Calu3 (cell line): Measurements from ENCODE around the gene LARGE1. TPM values are rescaled to one million over a fixed set of nuclear protein-coding genes. Genes with fewer than 3 reads are reported as not detected.

Experiments
- BruUV-seq: library from RNA; stranded (reverse); fragments of 400-500 nt; replicated peaks from 2 replicates; lab custom pipeline; 2021; lab: Mats Ljungman, UMichigan
- CTCF ChIA-PET: fragments of 300-600 bp; sonication (Branson Sonifier 250); formaldehyde crosslinking; loops from one replicate; lab custom pipeline; 2022; ENCODE audit warnings: antibody characterized with exemption; lab: Charles Lee
- DNase-seq: peaks from one replicate; pipeline ENCODE4 v3.0.0; 2022
- H3K27ac Mint-ChIP-seq: one replicate; pipeline ENCODE4 v1.8.0; 2022; ENCODE audit warnings: mixed read lengths; ENCODE audit not compliant: unreplicated experiment
- H3K27me3 Mint-ChIP-seq: one replicate; pipeline ENCODE4 v1.8.0; 2022; ENCODE audit warnings: mixed read lengths; ENCODE audit not compliant: unreplicated experiment
- H3K36me3 Mint-ChIP-seq: one replicate; pipeline ENCODE4 v1.8.0; 2022; ENCODE audit warnings: mild to moderate bottlenecking, moderate library complexity, mixed read lengths; ENCODE audit not compliant: insufficient read depth, unreplicated experiment
- H3K4me1 Mint-ChIP-seq: one replicate; pipeline ENCODE4 v1.8.0; 2022; ENCODE audit warnings: mild to moderate bottlenecking, low read depth, mixed read lengths; ENCODE audit not compliant: unreplicated experiment
- H3K4me3 Mint-ChIP-seq: one replicate; pipeline ENCODE4 v1.8.0; 2022; ENCODE audit warnings: mild to moderate bottlenecking, low read depth, moderate library complexity, mixed read lengths; ENCODE audit not compliant: unreplicated experiment
- H3K9me3 Mint-ChIP-seq: one replicate; pipeline ENCODE4 v1.8.0; 2022; ENCODE audit warnings: low read depth, mixed read lengths; ENCODE audit not compliant: unreplicated experiment
- intact Hi-C: fragments of 100-400 bp; cut with micrococcal nuclease; formaldehyde crosslinking; loops from one replicate; pipeline ENCODE4 v1.10.0; 2022; ENCODE audit not compliant: unreplicated experiment
- total RNA-seq: library from RNA; stranded (reverse); gene quantifications from 2 replicates; pipeline ENCODE4 v1.2.3, GENCODE V29; 2022
- TF ChIP-seq, protein P1 (sequence below): fragments of 200-600 bp; IDR thresholded peaks from one replicate; pipeline ENCODE4 v1.8.0; 2022; ENCODE audit warnings: antibody characterized with exemption; ENCODE audit not compliant: unreplicated experiment

LARGE1 gene
- total RNA-seq, 1 experiment from 2014 or later: 11.6 TPM

GRCh38 chr22:33867118-33867866, 53.0 kb downstream of the LARGE1 start:
- TF ChIP-seq, protein P1, sequence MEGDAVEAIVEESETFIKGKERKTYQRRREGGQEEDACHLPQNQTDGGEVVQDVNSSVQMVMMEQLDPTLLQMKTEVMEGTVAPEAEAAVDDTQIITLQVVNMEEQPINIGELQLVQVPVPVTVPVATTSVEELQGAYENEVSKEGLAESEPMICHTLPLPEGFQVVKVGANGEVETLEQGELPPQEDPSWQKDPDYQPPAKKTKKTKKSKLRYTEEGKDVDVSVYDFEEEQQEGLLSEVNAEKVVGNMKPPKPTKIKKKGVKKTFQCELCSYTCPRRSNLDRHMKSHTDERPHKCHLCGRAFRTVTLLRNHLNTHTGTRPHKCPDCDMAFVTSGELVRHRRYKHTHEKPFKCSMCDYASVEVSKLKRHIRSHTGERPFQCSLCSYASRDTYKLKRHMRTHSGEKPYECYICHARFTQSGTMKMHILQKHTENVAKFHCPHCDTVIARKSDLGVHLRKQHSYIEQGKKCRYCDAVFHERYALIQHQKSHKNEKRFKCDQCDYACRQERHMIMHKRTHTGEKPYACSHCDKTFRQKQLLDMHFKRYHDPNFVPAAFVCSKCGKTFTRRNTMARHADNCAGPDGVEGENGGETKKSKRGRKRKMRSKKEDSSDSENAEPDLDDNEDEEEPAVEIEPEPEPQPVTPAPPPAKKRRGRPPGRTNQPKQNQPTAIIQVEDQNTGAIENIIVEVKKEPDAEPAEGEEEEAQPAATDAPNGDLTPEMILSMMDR: no peak
- H3K4me1 Mint-ChIP-seq: peaks cover 9% of the 10 kb centered on the region
- H3K9me3 Mint-ChIP-seq: peaks cover 4% of the 10 kb centered on the region
- CTCF ChIA-PET: no interaction called here
- H3K4me3 Mint-ChIP-seq: no peak overlapping the region
- no peak overlapping the region for H3K27ac Mint-ChIP-seq
- no TSS peak for BruUV-seq
- intact Hi-C loops: no loop called here
- no peaks in the 10 kb centered on the region for H3K36me3 Mint-ChIP-seq
- H3K27me3 Mint-ChIP-seq: no peaks in the 10 kb centered on the region
- no peak for DNase-seq

- Mint-ChIP-seq H3K4me1 (peaks cover 4% of the 10 kb centered on the region), H3K4me3 (no peak overlapping the region), H3K27me3 (no peaks in the 10 kb centered on the region), H3K9me3 (peaks cover 2% of the 10 kb centered on the region), H3K36me3 (peaks cover 3% of the 10 kb centered on the region), H3K27ac (no peak overlapping the region)
- intact Hi-C loops: no loop called here
- TF ChIP-seq, protein P1: no peak
- CTCF ChIA-PET: interaction anchor here (1.3 kb wide), 1 partner anchor 13 kb away, joined by 3 read pairs; no protein-coding TSS in a partner anchor
- DNase-seq: no peak
- BruUV-seq: no TSS peak
Measured at GRCh38 chr22:33866511-33866910, 53.8 kb downstream of the LARGE1 start.

- Mint-ChIP-seq H3K4me1 (no peaks in the 10 kb centered on the region), H3K27ac (no peak overlapping the region), H3K27me3 (no peaks in the 10 kb centered on the region), H3K36me3 (peaks cover 8% of the 10 kb centered on the region), H3K9me3 (peaks cover 5% of the 10 kb centered on the region), H3K4me3 (no peak overlapping the region)
- intact Hi-C loops: no loop called here
- no TSS peak for BruUV-seq
- CTCF ChIA-PET: interaction anchor here (1.3 kb wide), 1 partner anchor 13 kb away, joined by 3 read pairs; no protein-coding TSS in a partner anchor
- TF ChIP-seq, protein P1: no peak
- DNase-seq: no peak
Measured at GRCh38 chr22:33865996-33866395, 54.3 kb downstream of the LARGE1 start.

DNA sequence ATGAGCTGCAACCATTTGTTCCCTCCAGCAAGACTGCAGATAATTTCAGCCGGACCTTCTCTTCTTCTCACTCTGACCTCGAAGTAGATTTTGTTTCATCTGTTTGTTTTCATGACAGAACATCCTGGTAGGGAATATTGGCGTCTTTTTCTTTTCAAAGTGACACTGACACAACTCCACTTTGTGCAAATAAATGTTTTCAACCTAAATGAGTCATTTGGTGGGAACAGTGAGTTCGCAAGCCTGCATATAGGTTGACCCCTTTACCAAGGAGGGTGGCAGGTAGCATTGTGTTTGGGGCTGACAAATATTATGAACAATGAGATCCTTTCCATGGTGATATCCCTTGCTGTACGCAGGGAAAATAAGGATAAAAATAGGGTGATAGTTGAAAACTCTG, 55.0 kb downstream of the LARGE1 start:
- H3K9me3 Mint-ChIP-seq: peaks cover 5% of the 10 kb centered on the region

More for the DNA sequence above, 55.0 kb downstream of the LARGE1 start:
- CTCF ChIA-PET: no interaction called here
- Mint-ChIP-seq H3K27me3 (no peaks in the 10 kb centered on the region), H3K4me1 (no peaks in the 10 kb centered on the region), H3K36me3 (peaks cover 9% of the 10 kb centered on the region), H3K4me3 (no peak overlapping the region), H3K27ac (no peak overlapping the region)
- intact Hi-C loops: no loop called here
- TF ChIP-seq, protein P1: no peak
- no peak for DNase-seq
- BruUV-seq: no TSS peak
